ENCODE results near the gene SSTR3.
"Not testable (repeated sequence)": the region's sequence is repeated elsewhere in the genome, so short reads cannot be mapped to it uniquely, and the experiment has no call there.

The SSTR3 gene

DNA sequence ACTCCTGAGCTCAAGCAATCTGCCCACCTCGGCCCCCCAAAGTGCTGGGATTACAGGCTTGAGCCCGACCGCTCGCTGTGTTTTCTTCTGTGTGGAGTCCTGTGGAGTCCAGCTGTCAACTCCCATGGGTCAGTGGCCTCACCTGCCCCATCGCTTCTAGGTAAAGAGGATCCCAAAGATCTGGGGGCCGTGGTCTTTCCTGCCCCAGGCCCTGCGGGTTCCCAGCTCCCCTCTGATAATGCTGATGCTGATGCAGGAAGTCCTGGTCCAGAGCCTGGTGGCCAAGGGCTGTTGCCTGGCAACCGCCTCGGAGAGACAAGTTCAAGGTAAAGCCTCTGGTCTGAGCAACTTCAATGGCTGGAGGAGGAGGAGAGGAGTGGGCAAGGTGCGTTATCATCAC lies 9.6 kb downstream of the SSTR3 start:
- Histone ChIP-seq H2BK15ac (ENCODE audit: low read length) (no peak overlapping the region), H3K4me1 (ENCODE audit: control insufficient read depth in 2 of 2, insufficient read depth in 1 of 2, low read depth in 1 of 2, low read length in 2 of 2) (peaks cover 6 to 10% of the 10 kb centered on the region in 2 donors), H3K9me3 (replicated peaks in 1 of 2; ENCODE audit: control insufficient read depth in 2 of 2, insufficient read depth in 1 of 2, low read depth in 1 of 2, low read length in 2 of 2) (no peaks in the 10 kb centered on the region), H3K79me1 (ENCODE audit: low read depth, low read length) (peaks cover 4% of the 10 kb centered on the region), H4K8ac (ENCODE audit: low read depth, low read length) (no peak overlapping the region), H2AFZ (ENCODE audit: low read length) (no peak overlapping the region), H3K36me3 (replicated peaks in 1 of 2; ENCODE audit: control insufficient read depth in 2 of 2, insufficient read depth in 2 of 2, low read length in 2 of 2) (no peaks in the 10 kb centered on the region), H3K23ac (ENCODE audit: low read depth, low read length, poor library complexity) (no peak overlapping the region), H2BK120ac (ENCODE audit: low read depth, low read length) (no peak overlapping the region), H3K4me2 (ENCODE audit: insufficient read depth, low read length, poor library complexity, severe bottlenecking) (no peak overlapping the region), H2AK5ac (ENCODE audit: low read depth, low read length) (no peak overlapping the region), H3K27ac (replicated peaks; ENCODE audit: low read length) (no peak overlapping the region), H2BK5ac (ENCODE audit: low read length) (no peak overlapping the region), H3K4me3 (ENCODE audit: low read length in 2 of 2) (no peak overlapping the region), H3K18ac (ENCODE audit: low read length) (no peak overlapping the region), H3K14ac (ENCODE audit: low read length) (no peak overlapping the region), H3K9ac (ENCODE audit: low read depth, low read length, poor library complexity) (no peak overlapping the region), H2BK12ac (ENCODE audit: low read length) (no peak overlapping the region), H3K4ac (ENCODE audit: low read length) (no peak overlapping the region), H4K91ac (ENCODE audit: low read depth, low read length, poor library complexity) (no peak overlapping the region), H3K27me3 (ENCODE audit: control insufficient read depth in 3 of 3, insufficient read depth in 3 of 3, low read depth in 1 of 3, low read length in 3 of 3) (peaks cover 0 to 18% (median 0%) of the 10 kb centered on the region in 3 experiments)
- DNase-seq (ENCODE audit: low spot score): no peak
- no CpG with 5 or more reads among the region's 10 CpGs for WGBS, 2 donors (ENCODE audit: extremely low coverage in 2 of 2, insufficient read length in 2 of 2, insufficient replicate concordance in 1 of 2)

DNA sequence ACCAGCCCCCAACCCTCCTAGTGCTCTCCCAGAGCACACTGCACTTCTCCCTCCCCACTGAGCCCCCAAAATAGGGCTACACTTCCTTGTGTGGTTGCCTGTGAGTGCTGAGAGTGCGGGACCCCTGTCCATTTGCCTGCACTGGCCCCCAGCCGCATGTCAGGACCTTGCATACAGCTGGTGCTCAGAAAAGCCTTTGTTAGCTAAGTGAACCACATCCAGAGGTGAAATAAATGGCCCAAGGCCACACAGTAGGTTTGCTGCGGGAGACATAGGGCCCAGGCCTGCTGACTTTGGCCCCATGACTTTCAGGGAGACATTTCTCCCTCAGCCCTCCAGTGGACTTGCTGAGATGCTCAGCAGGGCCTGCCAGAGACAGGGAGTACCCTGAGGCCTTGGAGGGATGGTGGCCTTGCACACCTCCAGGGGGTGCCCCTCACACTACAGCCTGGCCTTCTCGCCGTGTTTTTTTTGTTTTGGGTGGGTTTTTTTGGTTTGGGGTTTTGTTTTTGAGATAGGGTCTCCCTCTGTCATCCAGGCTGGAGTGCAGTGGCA lies 10.2 kb downstream of the SSTR3 start:
- no peak overlapping the region for H3K4ac ChIP-seq (ENCODE audit: low read length)
- DNase-seq (ENCODE audit: low spot score): no peak
- peaks cover 8 to 15% of the 10 kb centered on the region in 2 donors for H3K4me1 ChIP-seq (ENCODE audit: control insufficient read depth in 2 of 2, insufficient read depth in 1 of 2, low read depth in 1 of 2, low read length in 2 of 2)

DNA sequence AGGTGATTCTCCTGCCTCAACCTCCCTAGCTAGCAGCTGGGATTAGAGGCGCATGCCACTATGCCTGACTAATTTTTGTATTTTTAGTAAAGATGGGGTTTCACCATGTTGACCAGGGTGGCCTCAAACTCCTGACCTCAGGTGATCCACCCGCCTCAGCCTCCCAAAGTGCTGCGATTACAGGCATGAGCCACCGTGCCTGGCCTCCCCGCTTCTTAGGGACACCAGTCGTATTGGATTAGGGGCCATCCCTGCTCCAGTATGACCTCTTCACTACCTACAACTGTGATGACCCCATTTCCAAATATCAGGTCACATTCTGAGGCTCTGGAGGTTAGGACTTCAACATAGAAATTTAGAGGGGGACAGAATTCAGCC lies 10.8 kb downstream of the SSTR3 start:
- peaks cover 0 to 15% (median 0%) of the 10 kb centered on the region in 3 experiments for H3K27me3 ChIP-seq (ENCODE audit: control insufficient read depth in 3 of 3, insufficient read depth in 3 of 3, low read depth in 1 of 3, low read length in 3 of 3)
- not testable (repeated sequence) for H3K9ac ChIP-seq (ENCODE audit: low read depth, low read length, poor library complexity)
- WGBS, 2 donors (ENCODE audit: extremely low coverage in 2 of 2, insufficient read length in 2 of 2, insufficient replicate concordance in 1 of 2): no CpG with 5 or more reads among the region's 6 CpGs

More for the DNA sequence above, 10.2 kb downstream of the SSTR3 start:
- H3K9ac ChIP-seq (ENCODE audit: low read depth, low read length, poor library complexity): no peak overlapping the region
- H4K8ac ChIP-seq (ENCODE audit: low read depth, low read length): no peak overlapping the region
- no peaks in the 10 kb centered on the region for H3K9me3 ChIP-seq (replicated peaks in 1 of 2; ENCODE audit: control insufficient read depth in 2 of 2, insufficient read depth in 1 of 2, low read depth in 1 of 2, low read length in 2 of 2)
- H2BK120ac ChIP-seq (ENCODE audit: low read depth, low read length): no peak overlapping the region
- H3K4me3 ChIP-seq (ENCODE audit: low read length in 2 of 2): no peak overlapping the region
- H3K27me3 ChIP-seq (ENCODE audit: control insufficient read depth in 3 of 3, insufficient read depth in 3 of 3, low read depth in 1 of 3, low read length in 3 of 3): peaks cover 0 to 15% (median 0%) of the 10 kb centered on the region in 3 experiments
- no peak overlapping the region for H2BK15ac ChIP-seq (ENCODE audit: low read length)
- no peak overlapping the region for H3K14ac ChIP-seq (ENCODE audit: low read length)
- H3K27ac ChIP-seq (replicated peaks; ENCODE audit: low read length): no peak overlapping the region
- no peak overlapping the region for H3K23ac ChIP-seq (ENCODE audit: low read depth, low read length, poor library complexity)
- H3K36me3 ChIP-seq (replicated peaks in 1 of 2; ENCODE audit: control insufficient read depth in 2 of 2, insufficient read depth in 2 of 2, low read length in 2 of 2): no peaks in the 10 kb centered on the region
- no peak overlapping the region for H3K4me2 ChIP-seq (ENCODE audit: insufficient read depth, low read length, poor library complexity, severe bottlenecking)
- H2BK5ac ChIP-seq (ENCODE audit: low read length): no peak overlapping the region
- no peak overlapping the region for H3K18ac ChIP-seq (ENCODE audit: low read length)
- no peak overlapping the region for H4K91ac ChIP-seq (ENCODE audit: low read depth, low read length, poor library complexity)
- H2BK12ac ChIP-seq (ENCODE audit: low read length): no peak overlapping the region
- peaks cover 5% of the 10 kb centered on the region for H3K79me1 ChIP-seq (ENCODE audit: low read depth, low read length)
- no peak overlapping the region for H2AK5ac ChIP-seq (ENCODE audit: low read depth, low read length)
- no peak overlapping the region for H2AFZ ChIP-seq (ENCODE audit: low read length)
- WGBS, 2 donors (ENCODE audit: extremely low coverage in 2 of 2, insufficient read length in 2 of 2, insufficient replicate concordance in 1 of 2): no CpG with 5 or more reads among the region's 5 CpGs

DNA sequence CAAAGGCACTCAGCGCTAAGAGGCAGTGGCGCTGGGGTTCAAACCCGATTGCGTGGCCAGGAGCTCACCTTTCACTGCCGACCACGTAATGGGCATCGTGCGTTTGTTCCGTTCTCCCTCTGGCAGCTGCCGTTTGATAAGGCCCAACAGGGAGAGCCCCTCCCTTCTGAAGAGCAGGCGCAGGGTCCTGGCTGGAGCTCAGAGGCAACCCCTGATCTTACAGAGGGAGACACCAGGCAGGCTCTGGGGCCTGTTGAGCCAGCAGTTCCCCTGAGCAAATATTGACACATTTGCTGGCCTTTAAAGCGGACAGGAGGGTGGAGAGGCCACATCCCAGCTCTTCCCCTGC lies 12.5 kb downstream of the SSTR3 start:
- no peak for DNase-seq (ENCODE audit: low spot score)
- Histone ChIP-seq H3K36me3 (replicated peaks in 1 of 2; ENCODE audit: control insufficient read depth in 2 of 2, insufficient read depth in 2 of 2, low read length in 2 of 2) (no peaks in the 10 kb centered on the region), H3K27me3 (ENCODE audit: control insufficient read depth in 3 of 3, insufficient read depth in 3 of 3, low read depth in 1 of 3, low read length in 3 of 3) (peaks cover 0 to under 1% (median 0%) of the 10 kb centered on the region in 3 experiments), H3K4me3 (ENCODE audit: low read length in 2 of 2) (no peak overlapping the region), H3K27ac (replicated peaks; ENCODE audit: low read length) (no peak overlapping the region), H3K4ac (ENCODE audit: low read length) (peak overlapping the region; percentile 81), H2BK120ac (ENCODE audit: low read depth, low read length) (no peak overlapping the region), H3K23ac (ENCODE audit: low read depth, low read length, poor library complexity) (peak overlapping the region; percentile 52), H2AFZ (ENCODE audit: low read length) (peak overlapping the region; percentile 68), H3K79me1 (ENCODE audit: low read depth, low read length) (peaks cover 5% of the 10 kb centered on the region), H4K91ac (ENCODE audit: low read depth, low read length, poor library complexity) (no peak overlapping the region), H3K9ac (ENCODE audit: low read depth, low read length, poor library complexity) (no peak overlapping the region), H3K14ac (ENCODE audit: low read length) (no peak overlapping the region), H4K8ac (ENCODE audit: low read depth, low read length) (peak overlapping the region; percentile 3), H2AK5ac (ENCODE audit: low read depth, low read length) (peak overlapping the region; percentile 20), H3K9me3 (replicated peaks in 1 of 2; ENCODE audit: control insufficient read depth in 2 of 2, insufficient read depth in 1 of 2, low read depth in 1 of 2, low read length in 2 of 2) (no peaks in the 10 kb centered on the region), H3K4me2 (ENCODE audit: insufficient read depth, low read length, poor library complexity, severe bottlenecking) (peak overlapping the region; percentile 41), H2BK5ac (ENCODE audit: low read length) (peak overlapping the region; percentile 71), H2BK15ac (ENCODE audit: low read length) (peak overlapping the region; percentile 90), H3K18ac (ENCODE audit: low read length) (peak overlapping the region; percentile 89), H3K4me1 (ENCODE audit: control insufficient read depth in 2 of 2, insufficient read depth in 1 of 2, low read depth in 1 of 2, low read length in 2 of 2) (peaks cover 8 to 18% of the 10 kb centered on the region in 2 donors), H2BK12ac (ENCODE audit: low read length) (no peak overlapping the region)
- no CpG with 5 or more reads among the region's 12 CpGs for WGBS, 2 donors (ENCODE audit: extremely low coverage in 2 of 2, insufficient read length in 2 of 2, insufficient replicate concordance in 1 of 2)

More for the DNA sequence above, 10.8 kb downstream of the SSTR3 start:
- not testable (repeated sequence) for H2BK120ac ChIP-seq (ENCODE audit: low read depth, low read length); DNase-seq (ENCODE audit: low spot score); H2AFZ ChIP-seq (ENCODE audit: low read length); H2AK5ac ChIP-seq (ENCODE audit: low read depth, low read length); H3K4ac ChIP-seq (ENCODE audit: low read length); H2BK15ac ChIP-seq (ENCODE audit: low read length); H3K4me3 ChIP-seq (ENCODE audit: low read length in 2 of 2); H3K9me3 ChIP-seq (replicated peaks in 1 of 2; ENCODE audit: control insufficient read depth in 2 of 2, insufficient read depth in 1 of 2, low read depth in 1 of 2, low read length in 2 of 2); H3K18ac ChIP-seq (ENCODE audit: low read length); H3K36me3 ChIP-seq (replicated peaks in 1 of 2; ENCODE audit: control insufficient read depth in 2 of 2, insufficient read depth in 2 of 2, low read length in 2 of 2); H4K8ac ChIP-seq (ENCODE audit: low read depth, low read length); H3K27ac ChIP-seq (replicated peaks; ENCODE audit: low read length); H2BK12ac ChIP-seq (ENCODE audit: low read length); H4K91ac ChIP-seq (ENCODE audit: low read depth, low read length, poor library complexity); H3K79me1 ChIP-seq (ENCODE audit: low read depth, low read length); H3K4me2 ChIP-seq (ENCODE audit: insufficient read depth, low read length, poor library complexity, severe bottlenecking); H3K14ac ChIP-seq (ENCODE audit: low read length); H2BK5ac ChIP-seq (ENCODE audit: low read length); H3K23ac ChIP-seq (ENCODE audit: low read depth, low read length, poor library complexity)
- peaks cover 8 to 18% of the 10 kb centered on the region in 2 donors for H3K4me1 ChIP-seq (ENCODE audit: control insufficient read depth in 2 of 2, insufficient read depth in 1 of 2, low read depth in 1 of 2, low read length in 2 of 2)

Measured in neuronal stem cell (in vitro differentiated cells).